Left lobe of liver (tissue), 1 donor: Measurements from ENCODE around the gene OR8D4. TPM values are rescaled to one million over a fixed set of nuclear protein-coding genes. Genes with fewer than 3 reads are reported as not detected.

ENCODE experiments used
- total RNA-seq: library from RNA; stranded (reverse); gene quantifications from one replicate; pipeline ENCODE4 v1.2.1, GENCODE V29; 2021
- donor health status: DM: no; HTN: yes; CAD: no.

Gene OR8D4
- total RNA-seq, 1 donor from 2014 or later, result not detected

Other genes starting within 250 kb of the OR8D4 start
- gene SCN3B, start 247.5 kb upstream of the OR8D4 start, total RNA-seq, result not detected
- 3.4 TPM for gene ZNF202, start 160.5 kb upstream of the OR8D4 start, total RNA-seq
- gene OR6X1, start 147.6 kb upstream of the OR8D4 start, total RNA-seq, result not detected
- gene OR6M1, start 95.8 kb upstream of the OR8D4 start, total RNA-seq, result not detected
- gene TMEM225, start 16.5 kb upstream of the OR8D4 start, total RNA-seq, result not detected
- gene OR4D5, start 37.5 kb downstream of the OR8D4 start, total RNA-seq, result not detected
- gene OR6T1, start 41.7 kb downstream of the OR8D4 start, total RNA-seq, result not detected
- gene OR10S1, start 75.6 kb downstream of the OR8D4 start, total RNA-seq, result not detected
- not detected for gene OR10G6, start 93.0 kb downstream of the OR8D4 start, total RNA-seq
- gene OR10G4, start 110.8 kb downstream of the OR8D4 start, total RNA-seq, result not detected
- not detected for gene OR10G9, start 120.8 kb downstream of the OR8D4 start, total RNA-seq
- gene OR10G8, start 124.6 kb downstream of the OR8D4 start, total RNA-seq, result not detected
- gene OR10G7, start 139.2 kb downstream of the OR8D4 start, total RNA-seq, result not detected
- 3.4 TPM for gene VWA5A, start 213.3 kb downstream of the OR8D4 start, total RNA-seq